Stomach (tissue), 9 donors: ENCODE measurements around the gene KRTAP10-1. TPM values are rescaled to one million over a fixed set of nuclear protein-coding genes. Genes with fewer than 3 reads are reported as not detected.
"Not testable (repeated sequence)": the region's sequence is repeated elsewhere in the genome, so short reads cannot be mapped to it uniquely, and the experiment has no call there.

ENCODE experiments used
- DNase-seq, 2 donors: peaks; one replicate each; pipeline versions ENCODE4 v3.0.0 to v3.0.0-alpha.2; 2013 to 2019
- H3K27ac ChIP-seq, 5 donors: fragments of 200-600 bp in 4 of 5; sonication (generic) in 4 of 5; one replicate each; pipeline ENCODE4 v1.5.1; 2013 to 2019; ENCODE audit warnings: mild to moderate bottlenecking in 1 of 5, moderate library complexity in 1 of 5
- H3K27me3 ChIP-seq, 3 donors: fragments of 200-600 bp; sonication (generic); one replicate each; pipeline ENCODE4 v1.5.1; 2017 to 2019; ENCODE audit warnings: mixed run types in 1 of 3
- H3K36me3 ChIP-seq, 4 donors: fragments of 200-600 bp; sonication (generic); 1 replicate in 3 of 4; 2 replicates in 1 of 4; pipeline ENCODE4 v1.5.1; 2016 to 2019
- H3K4me1 ChIP-seq, 4 donors: fragments of 200-600 bp; sonication (generic); one replicate each; pipeline ENCODE4 v1.5.1; 2016 to 2019
- H3K4me3 ChIP-seq, 4 donors: fragments of 200-600 bp; sonication (generic) in 3 of 4; one replicate each; pipeline ENCODE4 v1.5.1; 2016 to 2019; ENCODE audit warnings: mild to moderate bottlenecking in 1 of 4
- H3K9me3 ChIP-seq, 4 donors: fragments of 200-600 bp; sonication (generic); one replicate each; pipeline ENCODE4 v1.5.1; 2016 to 2019
- CTCF ChIP-seq, 7 experiments: fragments of 450-650 bp in 4 of 7; fragments of 200-600 bp in 3 of 7; sonication (generic) in 3 of 7; IDR thresholded peaks; one replicate each; pipeline ENCODE4 v1.5.1; 2016 to 2019; ENCODE audit warnings: antibody characterized with exemption in 7 of 7, control low read depth in 2 of 7, mild to moderate bottlenecking in 1 of 7
- EP300 ChIP-seq: sonication (generic); formaldehyde crosslinking; IDR thresholded peaks from one replicate; pipeline ENCODE4 v1.6.1; 2017; ENCODE audit warnings: antibody characterized with exemption
- POLR2A ChIP-seq, 4 donors: fragments of 450-650 bp; IDR thresholded peaks; one replicate each; pipeline ENCODE4 v1.6.1; 2016; ENCODE audit warnings: antibody characterized with exemption in 4 of 4, control low read depth in 2 of 4, mild to moderate bottlenecking in 1 of 4, moderate library complexity in 1 of 4
- POLR2AphosphoS5 ChIP-seq, 3 donors: sonication (generic); formaldehyde crosslinking; IDR thresholded peaks; one replicate each; pipeline ENCODE4 v1.6.1; 2016; ENCODE audit warnings: antibody characterized with exemption in 3 of 3
- WGBS, 5 donors: extraction: QIAGEN DNeasy Blood & Tissue Kit in 3 of 5; methylation state at CpG; one replicate each; pipeline versions ENCODE4 v1.1.5 to v1.1.7; 2013 to 2018; 5-methylcytosine and 5-hydroxymethylcytosine counted together
- intact Hi-C: fragments of 100-400 bp; cut with DNase I; formaldehyde crosslinking; loops from one replicate; pipeline ENCODE4 v1.15.1; 2023; ENCODE audit warnings: low total_unique reads
- polyA plus RNA-seq, 3 donors: library from polyadenylated mRNA; stranded (reverse); fragments of 200-250 nt; gene quantifications; one replicate each; pipeline ENCODE4 v1.2.3, GENCODE V29; 2013
- total RNA-seq, 5 donors: library from RNA; depleted of rRNA; stranded (reverse); fragments of >200 nt; gene quantifications; one replicate each; pipeline versions ENCODE4 v1.1.0 to v1.2.3, GENCODE V29; 2014 to 2016
- donor health status: healthy with polysubstance abuse.
- donor health status: Bipolar disorder and iron deficiency.
- donor health status: healthy.

The KRTAP10-1 gene
- total and polyA plus RNA-seq, 8 donors = not detected

GRCh38 chr21:44574457-44575306, 34.7 kb upstream of the KRTAP10-1 start:
- TF ChIP-seq CTCF (IDR thresholded peaks at IDR 0.05) = peak in 1 of 7 experiments; percentile 7
- TF ChIP-seq POLR2AphosphoS5 (IDR thresholded peaks at IDR 0.05) = no peak
- intact Hi-C loops = no loop called here
- Histone ChIP-seq H3K27ac (no peak overlapping the region), H3K9me3 (peaks cover 0 to 29% (median 26%) of the 10 kb centered on the region in 4 donors), H3K4me3 (no peak overlapping the region), H3K27me3 (peaks cover 0 to 45% (median 5%) of the 10 kb centered on the region in 3 donors), H3K4me1 (peaks cover 0 to 19% (median 10%) of the 10 kb centered on the region in 4 donors), H3K36me3 (no peaks in the 10 kb centered on the region)
- WGBS, 5 donors = 16 to 36% (median 19%) methylated on average over 17 to 21 of the region's 21 CpGs
- peak; percentile 48 to 62 for DNase-seq

DNA sequence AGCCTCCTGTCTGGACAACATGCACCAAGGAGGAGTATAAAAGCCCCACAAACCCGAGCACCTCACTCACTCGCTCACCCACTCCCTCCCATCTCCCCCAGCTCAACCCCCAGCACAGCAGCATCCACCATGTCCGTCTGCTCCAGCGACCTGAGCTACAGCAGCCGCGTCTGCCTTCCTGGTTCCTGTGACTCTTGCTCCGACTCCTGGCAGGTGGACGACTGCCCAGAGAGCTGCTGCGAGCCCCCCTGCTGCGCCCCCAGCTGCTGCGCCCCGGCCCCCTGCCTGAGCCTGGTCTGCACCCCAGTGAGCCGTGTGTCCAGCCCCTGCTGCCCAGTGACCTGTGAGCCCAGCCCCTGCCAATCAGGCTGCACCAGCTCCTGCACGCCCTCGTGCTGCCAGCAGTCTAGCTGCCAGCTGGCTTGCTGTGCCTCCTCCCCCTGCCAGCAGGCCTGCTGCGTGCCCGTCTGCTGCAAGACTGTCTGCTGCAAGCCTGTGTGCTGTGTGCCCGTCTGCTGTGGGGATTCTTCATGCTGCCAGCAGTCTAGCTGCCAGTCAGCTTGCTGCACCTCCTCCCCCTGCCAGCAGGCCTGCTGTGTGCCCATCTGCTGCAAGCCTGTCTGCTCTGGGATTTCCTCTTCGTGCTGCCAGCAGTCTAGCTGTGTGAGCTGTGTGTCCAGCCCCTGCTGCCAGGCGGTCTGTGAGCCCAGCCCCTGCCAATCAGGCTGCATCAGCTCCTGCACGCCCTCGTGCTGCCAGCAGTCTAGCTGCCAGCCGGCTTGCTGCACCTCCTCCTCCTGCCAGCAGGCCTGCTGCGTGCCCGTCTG, 33.8 kb upstream of the KRTAP10-1 start, which contains the start of gene KRTAP10-4:
Gene KRTAP10-4, plus strand, starts transcription at position 100 of the 827 bp plus-strand sequence. Its CDS starts 30 bp downstream, at position 130.
- H3K27ac ChIP-seq, H3K4me3 ChIP-seq, intact Hi-C loops, H3K36me3 ChIP-seq, DNase-seq: not testable (repeated sequence)
- WGBS, 5 donors = 41 to 60% (median 44%) methylated on average over 16 to 22 of the region's 25 CpGs
- H3K4me1 ChIP-seq = peaks cover 0 to 19% (median 10%) of the 10 kb centered on the region in 4 donors
- peaks cover 0 to 29% (median 26%) of the 10 kb centered on the region in 4 donors for H3K9me3 ChIP-seq
- peaks cover 0 to 41% (median 5%) of the 10 kb centered on the region in 3 donors for H3K27me3 ChIP-seq

- 62 to 78% (median 66%) methylated on average over 15 of the region's 15 CpGs for WGBS, 5 donors
- no peak for TF ChIP-seq POLR2AphosphoS5 (IDR thresholded peaks at IDR 0.05)
- TF ChIP-seq POLR2A (IDR thresholded peaks at IDR 0.05) = no peak
- TF ChIP-seq CTCF (IDR thresholded peaks at IDR 0.05) = no peak
- no peak for TF ChIP-seq EP300
- H3K9me3 ChIP-seq = peaks cover 0 to 29% (median 26%) of the 10 kb centered on the region in 4 donors
Measured at GRCh38 chr21:44572959-44573583, 33.1 kb upstream of the KRTAP10-1 start.

DNA sequence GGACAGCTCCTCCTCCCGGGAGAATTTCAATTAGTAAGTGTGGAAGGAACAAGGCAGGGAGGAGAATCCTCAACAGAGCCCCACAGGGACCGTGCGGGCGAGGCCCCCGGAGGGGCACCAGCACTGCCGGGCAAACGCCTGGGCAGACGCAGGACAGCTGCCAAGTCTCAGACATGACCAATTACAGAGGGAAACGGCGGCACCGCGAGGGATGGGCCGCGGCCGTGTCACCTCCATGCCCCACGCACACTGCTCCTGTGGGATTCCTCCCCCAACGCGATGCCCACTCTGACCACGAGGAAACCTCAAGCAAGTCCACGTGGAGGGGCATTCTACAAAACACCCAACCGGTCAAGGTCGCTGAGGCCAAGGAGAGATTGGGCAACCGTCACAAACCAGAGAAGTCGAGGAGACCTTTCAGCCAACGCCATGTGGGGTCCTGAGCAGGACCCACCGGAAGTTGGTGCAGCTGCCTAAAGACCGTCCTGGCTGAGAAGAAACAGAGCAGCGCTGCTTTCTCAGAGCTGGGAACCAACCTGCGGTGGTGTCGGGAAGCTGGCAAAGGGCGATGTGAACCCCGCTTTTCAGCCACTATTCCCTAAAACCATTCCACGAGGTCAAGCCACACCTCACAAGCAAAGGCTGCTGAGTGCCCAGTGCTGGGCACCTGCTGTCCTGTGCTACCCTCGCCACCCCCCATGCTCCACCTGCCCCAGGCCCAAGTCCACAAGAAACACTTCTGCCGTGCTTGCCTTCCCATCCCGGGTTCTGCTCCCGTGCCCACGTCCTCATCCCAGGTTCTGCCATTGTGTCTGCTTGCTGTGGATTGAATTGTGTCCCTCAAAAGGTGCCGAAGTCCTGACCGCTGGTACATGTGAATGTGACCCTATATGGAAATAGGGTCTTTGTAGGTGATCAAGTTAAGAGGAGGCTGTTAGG, 32.1 kb upstream of the KRTAP10-1 start:
- WGBS, 5 donors = 92 to 95% (median 93%) methylated on average over 30 to 40 of the region's 40 CpGs
- Histone ChIP-seq H3K4me1 (peaks cover 0 to 19% (median 10%) of the 10 kb centered on the region in 4 donors), H3K36me3 (no peaks in the 10 kb centered on the region), H3K9me3 (peaks cover 0 to 24% (median 20%) of the 10 kb centered on the region in 4 donors), H3K27ac (no peak overlapping the region), H3K27me3 (peaks cover 0 to 47% (median 5%) of the 10 kb centered on the region in 3 donors), H3K4me3 (no peak overlapping the region)
- no peak for DNase-seq
- intact Hi-C loops = no loop called here
- TF ChIP-seq POLR2A (IDR thresholded peaks at IDR 0.05) = no peak
- TF ChIP-seq CTCF (IDR thresholded peaks at IDR 0.05) = no peak
- TF ChIP-seq POLR2AphosphoS5 (IDR thresholded peaks at IDR 0.05) = no peak
- TF ChIP-seq EP300 = no peak

More at GRCh38 chr21:44572959-44573583, 33.1 kb upstream of the KRTAP10-1 start:
- H3K4me3 ChIP-seq = no peak overlapping the region
- H3K27ac ChIP-seq = no peak overlapping the region
- peaks cover 0 to 44% (median 5%) of the 10 kb centered on the region in 3 donors for H3K27me3 ChIP-seq
- DNase-seq = no peak
- intact Hi-C loops = no loop called here
- no peaks in the 10 kb centered on the region for H3K36me3 ChIP-seq
- H3K4me1 ChIP-seq = peaks cover 0 to 19% (median 10%) of the 10 kb centered on the region in 4 donors
